Stimulated activated CD8-positive, alpha-beta memory T cell treated with anti-CD3 and anti-CD28 coated beads, Interleukin-15, amount 100 ng/mL, for 24 hours (primary cell): ENCODE data around the gene PCDH10.

Source experiments
- DNase-seq: peaks from one replicate; pipeline ENCODE4 v3.0.0-alpha.2; 2020; ENCODE audit warnings: low read depth

PCDH10 gene

DNA sequence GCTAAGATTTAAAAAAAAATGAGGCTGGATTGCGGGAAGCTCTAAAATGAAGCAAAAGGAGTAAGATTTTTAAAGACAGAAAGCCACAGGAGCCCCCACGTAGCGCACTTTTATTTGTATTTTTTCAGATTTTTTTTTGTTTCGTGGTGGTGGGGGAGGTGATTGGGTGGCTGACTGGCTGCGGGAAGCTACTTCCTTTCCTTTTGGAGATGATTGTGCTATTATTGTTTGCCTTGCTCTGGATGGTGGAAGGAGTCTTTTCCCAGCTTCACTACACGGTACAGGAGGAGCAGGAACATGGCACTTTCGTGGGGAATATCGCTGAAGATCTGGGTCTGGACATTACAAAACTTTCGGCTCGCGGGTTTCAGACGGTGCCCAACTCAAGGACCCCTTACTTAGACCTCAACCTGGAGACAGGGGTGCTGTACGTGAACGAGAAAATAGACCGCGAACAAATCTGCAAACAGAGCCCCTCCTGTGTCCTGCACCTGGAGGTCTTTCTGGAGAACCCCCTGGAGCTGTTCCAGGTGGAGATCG is 908 bp downstream of the PCDH10 start:
- no peak for DNase-seq

DNA sequence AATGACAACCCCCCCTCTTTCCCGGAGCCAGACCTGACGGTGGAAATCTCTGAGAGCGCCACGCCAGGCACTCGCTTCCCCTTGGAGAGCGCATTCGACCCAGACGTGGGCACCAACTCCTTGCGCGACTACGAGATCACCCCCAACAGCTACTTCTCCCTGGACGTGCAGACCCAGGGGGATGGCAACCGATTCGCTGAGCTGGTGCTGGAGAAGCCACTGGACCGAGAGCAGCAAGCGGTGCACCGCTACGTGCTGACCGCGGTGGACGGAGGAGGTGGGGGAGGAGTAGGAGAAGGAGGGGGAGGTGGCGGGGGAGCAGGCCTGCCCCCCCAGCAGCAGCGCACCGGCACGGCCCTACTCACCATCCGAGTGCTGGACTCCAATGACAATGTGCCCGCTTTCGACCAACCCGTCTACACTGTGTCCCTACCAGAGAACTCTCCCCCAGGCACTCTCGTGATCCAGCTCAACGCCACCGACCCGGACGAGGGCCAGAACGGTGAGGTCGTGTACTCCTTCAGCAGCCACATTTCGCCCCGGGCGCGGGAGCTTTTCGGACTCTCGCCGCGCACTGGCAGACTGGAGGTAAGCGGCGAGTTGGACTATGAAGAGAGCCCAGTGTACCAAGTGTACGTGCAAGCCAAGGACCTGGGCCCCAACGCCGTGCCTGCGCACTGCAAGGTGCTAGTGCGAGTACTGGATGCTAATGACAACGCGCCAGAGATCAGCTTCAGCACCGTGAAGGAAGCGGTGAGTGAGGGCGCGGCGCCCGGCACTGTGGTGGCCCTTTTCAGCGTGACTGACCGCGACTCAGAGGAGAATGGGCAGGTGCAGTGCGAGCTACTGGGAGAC is 1.6 kb downstream of the PCDH10 start:
- no peak for DNase-seq

GRCh38 chr4:133151341-133151690 is 2.2 kb downstream of the PCDH10 start:
- DNase-seq: no peak

GRCh38 chr4:133151691-133152329 is 2.7 kb downstream of the PCDH10 start:
- no peak for DNase-seq

DNA sequence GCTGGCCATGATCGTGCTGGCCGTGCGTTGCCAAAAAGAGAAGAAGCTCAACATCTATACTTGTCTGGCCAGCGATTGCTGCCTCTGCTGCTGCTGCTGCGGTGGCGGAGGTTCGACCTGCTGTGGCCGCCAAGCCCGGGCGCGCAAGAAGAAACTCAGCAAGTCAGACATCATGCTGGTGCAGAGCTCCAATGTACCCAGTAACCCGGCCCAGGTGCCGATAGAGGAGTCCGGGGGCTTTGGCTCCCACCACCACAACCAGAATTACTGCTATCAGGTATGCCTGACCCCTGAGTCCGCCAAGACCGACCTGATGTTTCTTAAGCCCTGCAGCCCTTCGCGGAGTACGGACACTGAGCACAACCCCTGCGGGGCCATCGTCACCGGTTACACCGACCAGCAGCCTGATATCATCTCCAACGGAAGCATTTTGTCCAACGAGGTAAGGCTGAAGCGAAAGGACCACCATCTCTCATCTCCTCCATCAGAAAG is 3.3 kb downstream of the PCDH10 start:
- DNase-seq: no peak

DNA sequence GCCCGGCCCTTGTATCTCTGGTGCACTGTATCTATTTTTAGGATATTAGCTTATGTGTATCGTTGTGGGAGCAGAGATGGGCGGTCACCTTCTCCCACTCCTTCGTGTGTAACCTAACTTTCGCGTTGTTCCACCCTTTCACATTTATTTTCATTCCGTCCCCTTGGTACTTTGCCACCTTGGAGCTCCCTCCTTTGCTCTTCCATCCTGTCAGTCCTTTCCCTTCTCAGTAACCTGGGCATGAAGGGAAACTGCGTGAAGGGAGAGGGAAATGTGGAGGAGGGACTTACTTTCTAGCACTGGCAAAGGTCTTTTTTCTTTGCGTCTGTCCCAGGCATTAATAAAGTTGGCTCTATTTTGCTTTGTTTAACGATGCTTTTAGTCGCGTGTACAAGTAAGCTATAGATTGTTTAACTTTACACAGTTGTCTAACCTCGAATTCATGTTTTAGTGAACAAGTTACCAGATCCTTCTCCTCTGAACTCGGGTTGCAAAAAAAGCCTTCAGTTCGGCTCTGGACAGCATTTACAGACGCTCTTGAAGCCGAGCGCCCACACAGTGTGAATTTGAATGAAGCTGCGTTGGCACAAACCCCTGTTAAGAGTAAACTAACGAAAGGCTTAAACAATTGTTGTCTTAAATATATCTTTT is 3.9 kb downstream of the PCDH10 start:
- DNase-seq: no peak

GRCh38 chr4:133154725-133155124 is 5.6 kb downstream of the PCDH10 start:
- DNase-seq: no peak

DNA sequence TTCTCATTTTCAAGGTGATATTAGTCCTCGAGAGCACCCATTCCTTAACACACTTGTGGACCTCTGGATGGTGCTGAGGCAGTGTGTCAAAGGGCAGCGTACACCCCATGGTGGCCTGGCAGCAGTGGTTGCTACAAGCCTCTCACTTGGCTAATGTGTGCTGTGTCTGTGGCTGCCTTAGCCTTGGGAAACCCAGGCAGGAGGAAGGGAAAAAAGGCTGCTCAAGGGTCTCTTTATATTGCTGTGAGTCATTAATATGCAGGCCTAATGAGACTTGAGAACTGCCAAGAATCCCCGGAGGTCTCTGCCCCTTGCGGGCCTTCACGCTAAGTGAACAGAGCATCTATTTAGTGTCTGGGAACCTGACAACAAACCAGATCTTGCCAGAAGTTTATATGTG is 7.0 kb downstream of the PCDH10 start:
- no peak for DNase-seq

- DNase-seq: no peak
These were observed 7.5 kb downstream of the PCDH10 start for GRCh38 chr4:133156556-133156955.

DNA sequence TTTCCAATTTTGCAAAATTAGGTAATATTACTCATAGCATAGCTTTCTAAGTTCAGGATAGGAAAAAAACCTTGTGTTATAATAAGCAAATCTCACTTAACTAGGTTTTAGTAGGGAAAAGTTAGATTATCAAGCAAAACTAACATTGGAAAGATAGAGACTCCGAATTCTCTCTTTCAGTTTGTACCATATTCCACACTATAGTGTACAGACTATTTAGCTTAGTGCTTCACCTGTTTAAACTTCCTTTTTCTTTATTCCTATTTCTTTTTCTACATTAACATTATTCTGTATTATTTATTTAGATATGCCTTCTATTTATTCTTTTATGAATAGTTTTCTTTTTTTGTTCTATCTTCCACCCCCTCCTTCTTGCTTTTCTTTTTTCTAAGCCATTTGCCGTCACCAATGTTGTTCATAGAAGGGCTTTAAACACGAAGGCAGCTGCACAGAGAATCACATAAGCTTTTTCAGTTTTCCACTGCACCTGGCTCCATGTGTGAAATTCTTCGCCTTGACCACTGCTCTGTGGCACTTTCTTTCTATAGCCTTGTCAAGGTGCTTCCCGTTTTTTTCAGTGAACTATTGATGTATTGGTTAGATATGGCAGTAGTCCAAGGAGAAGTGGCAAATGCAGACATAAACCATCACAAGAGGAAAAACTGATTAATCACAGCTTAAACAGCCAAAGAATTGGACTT is 8.5 kb downstream of the PCDH10 start:
- DNase-seq: no peak

GRCh38 chr4:133160853-133161252 is 11.8 kb downstream of the PCDH10 start:
- DNase-seq: no peak

DNA sequence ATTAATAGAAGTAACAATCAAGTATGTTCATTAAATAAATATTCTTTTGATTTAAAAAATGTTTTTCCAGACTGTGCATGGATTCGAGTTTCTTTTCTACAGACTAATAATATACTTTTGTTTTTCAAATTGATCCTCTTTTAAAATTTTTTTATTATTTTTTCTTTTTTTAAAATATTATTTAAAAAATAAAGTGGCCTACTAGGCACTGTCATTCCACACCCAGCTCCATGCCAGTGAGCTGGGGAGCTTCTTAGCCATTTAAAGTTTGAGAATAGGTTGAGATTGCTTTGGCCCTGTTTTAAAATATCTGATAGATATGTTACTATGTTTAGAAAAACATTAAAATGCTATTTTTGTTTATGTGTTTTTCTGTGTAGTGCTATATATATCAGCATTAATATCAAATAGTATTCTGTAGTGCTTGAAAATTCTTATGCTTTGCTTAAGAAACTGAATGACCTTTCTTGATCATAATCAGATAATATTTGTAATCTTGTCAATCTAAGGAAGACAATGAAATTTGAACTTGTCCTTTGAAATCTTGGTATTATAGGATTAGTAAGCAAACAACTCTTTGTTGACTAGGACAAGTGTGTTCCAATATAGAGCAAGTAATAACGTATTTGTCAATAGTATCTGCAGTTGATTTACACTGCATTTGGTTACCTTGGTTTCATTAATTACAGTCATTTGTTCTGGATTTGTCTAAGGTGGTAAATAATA is 12.6 kb downstream of the PCDH10 start:
- no peak for DNase-seq

DNA sequence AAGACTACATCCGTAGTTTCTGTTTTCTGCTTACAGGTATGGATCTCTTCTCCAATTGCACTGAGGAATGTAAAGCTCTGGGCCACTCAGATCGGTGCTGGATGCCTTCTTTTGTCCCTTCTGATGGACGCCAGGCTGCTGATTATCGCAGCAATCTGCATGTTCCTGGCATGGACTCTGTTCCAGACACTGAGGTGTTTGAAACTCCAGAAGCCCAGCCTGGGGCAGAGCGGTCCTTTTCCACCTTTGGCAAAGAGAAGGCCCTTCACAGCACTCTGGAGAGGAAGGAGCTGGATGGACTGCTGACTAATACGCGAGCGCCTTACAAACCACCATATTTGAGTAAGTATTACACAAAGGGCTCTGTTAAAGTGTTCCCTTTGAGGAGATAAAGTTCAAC is 13.8 kb downstream of the PCDH10 start:
- no peak for DNase-seq

DNA sequence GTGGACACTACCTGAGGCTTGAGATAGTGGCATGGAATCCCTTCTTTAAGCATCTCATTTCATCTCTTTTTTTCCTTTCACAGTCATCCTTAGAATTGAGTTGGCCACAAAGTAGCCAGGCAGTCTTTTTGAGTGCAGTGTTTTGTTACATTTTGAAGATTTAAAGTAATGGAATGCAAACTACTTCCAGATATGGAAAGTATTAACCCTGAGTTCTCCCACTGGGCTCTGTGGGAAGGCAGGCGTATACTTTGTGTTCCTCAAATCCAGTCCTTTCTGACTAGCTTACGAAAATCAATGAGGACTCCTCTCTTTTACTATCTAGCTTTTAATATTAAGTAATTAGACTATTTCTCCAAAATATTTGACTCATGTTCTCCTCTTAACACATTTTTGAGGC is 29.9 kb downstream of the PCDH10 start:
- DNase-seq: no peak

- no peak for DNase-seq
These were observed 37.1 kb downstream of the PCDH10 start for GRCh38 chr4:133186210-133186609.

- no peak for DNase-seq
These were observed 37.8 kb downstream of the PCDH10 start for GRCh38 chr4:133186845-133187244.

DNA sequence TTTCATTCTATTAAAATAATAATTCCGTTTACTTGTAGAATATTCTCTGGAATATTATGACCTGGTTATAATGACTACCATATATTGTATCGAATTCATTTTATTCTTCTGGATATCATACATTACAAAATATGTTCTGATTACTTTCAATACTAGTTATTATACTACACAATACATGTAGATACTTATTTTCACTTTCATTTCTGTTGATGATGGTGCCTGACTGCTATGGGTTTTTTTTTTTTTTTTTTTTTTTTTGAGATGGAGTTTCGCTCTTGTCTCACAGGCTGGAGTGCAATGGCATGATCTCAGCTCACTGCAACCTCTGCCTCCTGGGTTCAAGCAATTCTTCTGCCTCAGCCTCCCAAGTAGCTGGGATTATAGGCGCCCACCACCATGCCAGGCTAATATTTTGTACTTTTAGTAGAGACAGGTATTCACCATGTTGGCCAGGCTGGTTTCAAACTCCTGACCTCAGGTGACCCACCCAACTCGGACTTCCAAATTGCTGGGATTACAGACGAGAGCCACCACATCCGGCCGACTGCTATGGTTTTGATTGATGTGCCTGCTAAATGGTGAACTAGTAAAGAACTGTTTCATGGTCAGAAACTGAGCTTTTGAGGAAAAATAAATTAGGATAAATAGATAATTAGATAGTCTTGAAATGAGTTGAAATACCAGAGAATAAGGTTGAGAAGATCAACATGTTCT is 39.5 kb downstream of the PCDH10 start:
- DNase-seq: no peak

- no peak for DNase-seq
These were observed 40.0 kb downstream of the PCDH10 start for GRCh38 chr4:133189147-133189517.

DNA sequence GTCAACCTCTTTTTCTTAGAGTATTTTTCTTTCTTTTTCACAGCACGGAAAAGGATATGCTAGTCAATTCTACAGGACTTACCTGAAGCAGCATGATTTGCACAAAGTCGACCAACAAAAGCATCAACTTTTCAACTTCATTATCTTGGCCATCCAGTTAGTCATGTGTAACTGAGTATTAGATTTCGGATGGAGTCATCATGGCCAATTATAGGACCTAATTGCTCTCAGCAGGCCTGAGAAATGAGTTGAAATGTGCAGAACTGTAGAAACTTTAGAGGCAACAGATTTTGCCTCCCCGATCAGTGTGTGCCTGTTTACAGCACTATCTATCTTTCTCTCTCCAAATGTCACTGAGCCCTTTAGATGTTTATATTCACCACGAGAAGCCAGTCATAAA is 41.0 kb downstream of the PCDH10 start:
- no peak for DNase-seq

- DNase-seq: no peak
These were observed 59.7 kb downstream of the PCDH10 start for GRCh38 chr4:133208694-133209285.

GRCh38 chr4:133233922-133234321 is 84.8 kb downstream of the PCDH10 start:
- no peak for DNase-seq
